Stimulated activated CD8-positive, alpha-beta memory T cell treated with anti-CD3 and anti-CD28 coated beads, Interleukin-12 subunit alpha, Interleukin-12 subunit beta, amount 100 ng/mL, for 24 hours (primary cell): ENCODE measurements around the gene FAM9A.
"Not testable (repeated sequence)": the region's sequence is repeated elsewhere in the genome, so short reads cannot be mapped to it uniquely, and the experiment has no call there.

ENCODE experiments used
- DNase-seq: peaks from one replicate; pipeline ENCODE4 v3.0.0-alpha.2; 2020; ENCODE audit errors: extremely low read depth

FAM9A gene

DNA sequence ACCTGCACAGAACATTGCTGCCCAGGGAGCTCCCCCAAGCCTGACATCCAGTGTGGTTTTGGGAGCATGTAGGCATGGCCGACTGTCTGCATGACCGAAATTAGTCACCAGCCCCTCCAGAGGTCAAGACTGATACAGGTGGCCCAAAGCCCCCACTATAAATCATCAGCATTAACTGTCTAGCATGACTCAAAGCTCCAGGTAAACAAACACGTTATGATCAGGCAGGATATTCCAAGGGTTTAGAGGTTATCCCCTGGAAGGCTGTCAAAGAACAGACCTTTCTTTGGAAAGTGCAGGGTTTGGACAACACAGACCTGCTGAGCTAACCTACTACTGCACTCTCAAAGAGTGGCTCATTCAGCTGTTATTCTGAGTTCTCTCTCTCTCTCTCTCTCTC lies 2.1 kb upstream of the FAM9A start:
- no peak for DNase-seq

- not testable (repeated sequence) for DNase-seq
These were observed 832 bp downstream of the FAM9A start for GRCh38 chrX:8800351-8800750.

DNA sequence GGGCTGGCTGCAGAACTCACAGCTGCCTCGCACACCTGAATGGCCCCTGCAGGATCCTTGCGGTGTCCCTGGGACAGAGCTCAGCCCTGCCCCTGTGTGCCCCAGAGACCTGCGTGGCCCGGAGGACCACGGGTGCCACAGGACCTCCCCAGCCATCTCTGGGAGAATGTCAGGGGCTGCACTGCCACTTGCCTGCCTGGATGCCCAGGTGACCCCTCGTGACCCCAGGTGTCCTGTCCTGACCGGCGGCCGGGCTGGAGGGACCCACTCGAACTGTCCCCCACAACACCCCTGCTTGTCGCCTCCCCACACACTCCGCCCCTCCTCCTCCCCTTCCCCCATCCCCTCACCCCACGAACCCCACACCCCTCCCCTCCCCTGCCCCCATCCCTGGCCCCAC lies 1.9 kb downstream of the FAM9A start:
- DNase-seq: not testable (repeated sequence)

DNA sequence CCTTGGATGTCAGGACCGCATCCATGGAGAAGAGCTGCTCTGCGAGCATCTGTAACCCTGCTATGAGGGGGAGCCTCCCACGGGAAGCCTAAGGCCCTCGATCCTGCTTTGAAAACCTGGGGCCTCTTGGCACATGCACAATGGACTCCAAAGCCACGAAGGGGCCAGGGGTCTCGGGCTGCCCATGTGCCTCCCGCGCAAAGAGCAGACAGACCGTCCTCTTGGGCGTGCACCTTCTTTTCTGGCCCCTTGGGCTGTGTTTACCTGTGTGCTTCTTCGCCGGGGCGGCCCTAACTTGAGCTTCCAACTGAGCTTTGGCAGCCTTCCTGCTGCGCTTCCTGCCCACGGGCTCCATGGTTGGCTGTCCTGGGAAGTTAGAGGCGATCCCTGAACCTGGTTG lies 2.5 kb downstream of the FAM9A start:
- DNase-seq: not testable (repeated sequence)

GRCh38 chrX:8787119-8787518 lies 14.1 kb downstream of the FAM9A start:
- not testable (repeated sequence) for DNase-seq

DNA sequence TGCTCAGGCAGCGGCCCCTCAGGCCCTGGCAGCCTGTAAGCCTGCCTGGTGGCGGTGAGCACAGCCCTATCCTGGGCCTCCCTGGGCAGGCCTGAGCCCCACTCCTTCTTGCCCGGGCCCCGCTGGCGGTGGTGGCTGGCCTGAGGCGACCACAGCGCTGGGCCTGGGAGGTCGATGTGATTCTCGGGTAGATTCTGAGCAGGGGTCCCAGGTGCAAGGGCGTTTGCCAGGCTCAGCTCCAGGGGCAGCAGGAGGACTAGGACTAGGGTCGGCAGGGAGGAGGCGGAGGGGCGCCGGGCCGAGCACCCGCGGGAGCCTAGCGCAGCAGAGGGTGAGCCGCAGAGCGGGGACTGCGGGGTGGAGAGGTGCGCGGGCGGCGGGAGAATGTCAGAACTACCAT lies 17.0 kb downstream of the FAM9A start:
- DNase-seq: no peak

DNA sequence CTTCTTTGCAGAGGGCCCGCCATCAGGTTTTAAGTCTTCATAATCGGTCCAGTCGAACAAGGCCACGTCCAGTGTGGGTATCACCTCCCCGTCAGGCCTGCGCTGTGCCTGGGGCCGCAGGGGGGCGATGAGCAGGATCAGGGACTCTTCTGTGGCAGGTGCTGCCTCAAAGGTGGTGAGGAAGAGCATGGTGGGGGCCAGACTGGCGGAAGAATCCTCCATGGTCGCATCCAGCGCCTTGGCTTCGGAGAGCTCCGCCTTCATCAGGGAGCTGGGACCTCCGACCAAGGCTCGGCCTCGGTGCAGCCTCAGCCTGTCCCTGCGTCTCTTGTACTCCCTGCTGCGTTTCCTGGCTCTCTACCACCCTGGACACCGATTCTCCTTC lies 17.5 kb downstream of the FAM9A start:
- DNase-seq: no peak

DNA sequence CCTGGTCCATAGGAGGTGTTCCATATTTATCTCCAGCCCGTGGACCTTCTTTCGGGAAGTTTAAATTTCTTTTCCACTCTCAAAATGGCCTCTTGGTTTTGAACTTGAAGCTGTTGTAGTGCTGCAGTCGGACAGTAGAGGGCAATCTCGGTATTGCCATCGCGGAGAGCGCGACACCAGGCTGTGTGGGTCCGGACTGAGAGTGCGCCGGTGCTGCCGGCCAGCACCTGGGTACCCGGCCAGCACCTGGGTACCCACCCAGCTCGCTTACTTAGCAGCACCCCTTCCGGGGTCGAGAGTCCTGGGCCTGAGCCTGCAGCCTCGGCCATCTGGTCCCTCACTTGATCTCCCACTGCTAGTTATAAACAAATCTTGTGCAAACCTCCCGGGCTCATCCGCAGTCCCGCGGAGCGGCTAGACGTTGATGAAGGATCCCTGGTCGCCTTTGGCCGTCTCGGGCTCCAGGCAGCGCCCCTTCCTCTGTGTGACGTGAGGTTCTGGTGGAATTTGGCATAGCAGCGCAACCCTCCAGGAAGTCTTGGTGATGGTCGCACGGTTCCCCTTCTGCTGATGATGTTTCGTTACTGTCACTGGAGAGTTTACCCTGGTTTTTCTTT lies 18.0 kb downstream of the FAM9A start:
- DNase-seq: no peak

GRCh38 chrX:8782595-8782994 lies 18.6 kb downstream of the FAM9A start:
- no peak for DNase-seq

DNA sequence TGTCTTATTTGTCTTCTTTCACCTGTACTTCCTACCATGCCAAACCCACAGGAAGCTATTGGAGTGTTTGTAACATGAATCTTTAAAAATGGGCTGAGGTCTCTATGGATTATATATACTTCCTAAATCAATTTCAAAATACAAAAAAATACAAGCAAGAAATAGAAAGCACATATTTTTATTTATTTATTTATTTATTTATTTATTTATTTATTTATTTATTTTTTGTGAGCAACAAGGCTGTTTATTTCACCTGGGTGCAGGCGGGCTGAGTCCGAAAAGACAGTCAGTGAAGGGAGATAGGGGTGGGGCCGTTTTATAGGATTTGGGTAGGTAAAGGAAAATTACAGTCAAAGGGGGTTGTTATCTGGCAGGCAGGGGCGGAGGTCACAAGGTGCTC lies 19.3 kb downstream of the FAM9A start:
- not testable (repeated sequence) for DNase-seq

DNA sequence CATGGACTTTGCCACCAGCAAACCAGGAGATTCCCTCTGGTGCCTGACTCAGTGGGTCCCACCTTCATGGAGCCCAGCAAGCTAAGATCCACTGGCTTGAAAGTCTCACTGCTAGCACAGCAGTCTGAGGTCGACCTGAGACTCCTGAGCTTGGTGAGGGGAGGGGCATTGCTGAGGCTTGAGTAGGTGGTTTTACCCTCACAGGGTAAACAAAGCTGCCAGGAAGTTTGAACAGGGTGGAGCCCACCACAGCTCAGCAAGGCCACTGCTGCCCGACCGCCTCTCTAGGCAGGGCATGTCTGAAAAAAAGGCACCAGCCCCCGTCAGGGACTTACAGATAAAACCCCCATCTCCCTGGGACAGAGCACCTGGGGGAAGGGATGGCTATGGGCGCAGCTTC lies 28.1 kb downstream of the FAM9A start:
- no peak for DNase-seq

GRCh38 chrX:8760021-8760420 lies 41.2 kb downstream of the FAM9A start:
- DNase-seq: no peak

DNA sequence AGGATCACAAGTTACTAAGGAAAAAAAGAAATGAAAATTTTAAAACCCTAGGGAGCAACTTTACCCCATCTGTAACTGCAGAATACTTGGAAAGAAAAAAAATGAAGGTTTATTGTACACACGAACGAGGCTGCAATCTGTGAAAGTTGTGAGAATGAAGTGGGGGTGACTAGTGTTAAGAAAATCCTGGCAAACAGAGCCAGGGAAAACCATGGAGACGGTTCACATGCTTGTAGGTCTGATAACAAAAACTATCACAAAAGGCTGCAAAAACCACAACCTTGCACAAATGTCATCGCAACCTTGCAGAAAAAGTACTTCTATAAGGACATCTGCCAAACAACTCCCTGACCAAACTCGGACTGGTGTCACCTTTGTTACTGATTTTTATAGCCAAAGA lies 42.5 kb downstream of the FAM9A start:
- DNase-seq: not testable (repeated sequence)

GRCh38 chrX:8757609-8758389 lies 43.4 kb downstream of the FAM9A start:
- DNase-seq: not testable (repeated sequence)

DNA sequence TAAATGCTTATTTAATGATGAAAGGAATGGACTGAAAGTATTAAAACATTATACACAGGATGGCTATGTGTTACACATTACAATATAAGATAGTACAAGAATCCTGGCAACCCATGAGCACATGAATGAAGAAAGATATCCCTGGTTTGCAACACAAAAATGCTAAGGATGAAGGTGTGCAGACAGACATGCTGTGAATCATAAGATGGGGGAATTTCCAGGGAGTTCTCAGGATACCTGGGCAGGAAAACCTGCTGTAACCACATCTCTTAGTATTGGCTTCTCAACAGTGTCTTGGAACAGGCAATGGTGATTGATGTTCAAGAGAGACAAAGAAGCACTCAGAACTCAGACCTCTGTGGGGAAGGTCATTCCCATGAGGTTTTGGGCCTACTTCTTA lies 45.4 kb downstream of the FAM9A start:
- no peak for DNase-seq

- no peak for DNase-seq
These were observed 46.1 kb downstream of the FAM9A start for GRCh38 chrX:8755116-8755515.

DNA sequence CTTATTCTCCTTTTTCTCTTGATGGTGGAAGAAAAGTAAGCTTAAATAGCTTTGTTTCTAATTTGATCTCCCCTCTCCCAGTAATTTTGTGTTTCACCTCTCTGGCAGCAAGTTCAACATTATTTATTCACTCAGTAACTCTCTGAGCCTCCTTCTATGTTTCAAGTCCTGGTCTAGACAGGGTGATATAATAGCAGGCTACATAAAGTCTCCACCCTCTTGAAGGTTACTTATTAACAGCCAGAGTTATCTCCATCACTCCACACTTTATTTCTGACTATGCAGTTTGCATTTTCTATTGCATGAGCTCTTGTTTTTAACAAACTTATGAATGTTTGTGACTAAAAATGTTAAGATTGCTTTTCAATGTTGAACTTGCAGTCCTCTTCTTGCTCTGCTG lies 51.5 kb downstream of the FAM9A start:
- no peak for DNase-seq

- DNase-seq: no peak
These were observed 52.3 kb downstream of the FAM9A start for GRCh38 chrX:8748855-8749254.

- DNase-seq: peak; percentile 11
These were observed 58.0 kb downstream of the FAM9A start for GRCh38 chrX:8743126-8743732.

GRCh38 chrX:8741981-8742380 lies 59.2 kb downstream of the FAM9A start:
- no peak for DNase-seq
